ENCODE measurements around the gene DLG2. TPM values are rescaled to one million over a fixed set of nuclear protein-coding genes. Genes with fewer than 3 reads are reported as not detected.

Gene DLG2
- total RNA-seq, 4 donors from 2014 or later, result 1.3 to 4.7 (median 2.4) TPM

DNA sequence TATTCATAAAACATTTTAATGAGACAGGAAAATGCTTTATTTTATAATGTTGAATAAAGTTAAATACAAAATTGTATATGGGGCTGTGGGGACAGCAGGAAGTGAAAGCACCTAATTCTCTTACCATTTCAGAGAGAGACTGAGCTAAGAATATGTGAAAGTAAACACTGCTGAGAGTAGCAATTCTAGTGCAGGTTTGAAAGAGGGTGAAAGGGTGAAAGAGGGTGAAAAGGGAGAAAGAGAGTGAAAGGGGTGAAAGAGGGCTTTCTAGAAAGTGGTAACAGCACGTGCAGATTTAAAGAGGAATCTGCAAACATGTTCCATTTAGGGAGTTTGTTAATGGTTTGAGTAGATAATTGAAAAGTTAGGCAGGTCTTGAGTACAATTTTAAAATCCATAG, 1689.0 kb downstream of the DLG2 start:
- in situ Hi-C loops (cut with MboI; ENCODE audit: low sequenced_read_pairs in 4 of 4) (no loop called here), intact Hi-C loops (cut with DNase I; ENCODE audit: low total_unique reads) (no loop called here)
- Histone ChIP-seq H3K27me3 (no peaks in the 10 kb centered on the region), H3K4me3 (no peak overlapping the region), H3K27ac (no peak overlapping the region), H3K36me3 (no peaks in the 10 kb centered on the region), H3K9me3 (no peaks in the 10 kb centered on the region), H3K4me1 (no peaks in the 10 kb centered on the region)
- DNase-seq, result no peak
- TF ChIP-seq POLR2A (IDR thresholded peaks at IDR 0.05), result no peak
- TF ChIP-seq, protein P1, sequence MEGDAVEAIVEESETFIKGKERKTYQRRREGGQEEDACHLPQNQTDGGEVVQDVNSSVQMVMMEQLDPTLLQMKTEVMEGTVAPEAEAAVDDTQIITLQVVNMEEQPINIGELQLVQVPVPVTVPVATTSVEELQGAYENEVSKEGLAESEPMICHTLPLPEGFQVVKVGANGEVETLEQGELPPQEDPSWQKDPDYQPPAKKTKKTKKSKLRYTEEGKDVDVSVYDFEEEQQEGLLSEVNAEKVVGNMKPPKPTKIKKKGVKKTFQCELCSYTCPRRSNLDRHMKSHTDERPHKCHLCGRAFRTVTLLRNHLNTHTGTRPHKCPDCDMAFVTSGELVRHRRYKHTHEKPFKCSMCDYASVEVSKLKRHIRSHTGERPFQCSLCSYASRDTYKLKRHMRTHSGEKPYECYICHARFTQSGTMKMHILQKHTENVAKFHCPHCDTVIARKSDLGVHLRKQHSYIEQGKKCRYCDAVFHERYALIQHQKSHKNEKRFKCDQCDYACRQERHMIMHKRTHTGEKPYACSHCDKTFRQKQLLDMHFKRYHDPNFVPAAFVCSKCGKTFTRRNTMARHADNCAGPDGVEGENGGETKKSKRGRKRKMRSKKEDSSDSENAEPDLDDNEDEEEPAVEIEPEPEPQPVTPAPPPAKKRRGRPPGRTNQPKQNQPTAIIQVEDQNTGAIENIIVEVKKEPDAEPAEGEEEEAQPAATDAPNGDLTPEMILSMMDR (IDR thresholded peaks at IDR 0.05 in 4 of 5, conservative IDR thresholded peaks at IDR 0.05 in 1 of 5), result no peak
- no peak for ATAC-seq

- in situ Hi-C loops (cut with MboI; ENCODE audit: low sequenced_read_pairs in 4 of 4), result no loop called here
- ATAC-seq (no peak), DNase-seq (no peak)
- Histone ChIP-seq H3K27ac (no peak overlapping the region), H3K4me3 (no peak overlapping the region), H3K27me3 (no peaks in the 10 kb centered on the region), H3K4me1 (no peaks in the 10 kb centered on the region), H3K36me3 (no peaks in the 10 kb centered on the region), H3K9me3 (no peaks in the 10 kb centered on the region)
- intact Hi-C loops (cut with DNase I; ENCODE audit: low total_unique reads), result no loop called here
- TF ChIP-seq, protein P1 (IDR thresholded peaks at IDR 0.05 in 4 of 5, conservative IDR thresholded peaks at IDR 0.05 in 1 of 5), result no peak
- no peak for TF ChIP-seq POLR2A (IDR thresholded peaks at IDR 0.05)
Observed at GRCh38 chr11:83933008-83933407, 1694.1 kb downstream of the DLG2 start.

GRCh38 chr11:83927422-83927821, 1699.7 kb downstream of the DLG2 start:
- H3K27me3 ChIP-seq, result no peaks in the 10 kb centered on the region
- no peak overlapping the region for H3K4me3 ChIP-seq
- no peak overlapping the region for H3K27ac ChIP-seq
- H3K36me3 ChIP-seq, result no peaks in the 10 kb centered on the region
- no peaks in the 10 kb centered on the region for H3K4me1 ChIP-seq
- ATAC-seq, result no peak
- H3K9me3 ChIP-seq, result no peaks in the 10 kb centered on the region
- TF ChIP-seq POLR2A (IDR thresholded peaks at IDR 0.05), result no peak
- TF ChIP-seq, protein P1 (IDR thresholded peaks at IDR 0.05 in 4 of 5, conservative IDR thresholded peaks at IDR 0.05 in 1 of 5), result no peak
- no peak for DNase-seq
- intact Hi-C loops (cut with DNase I; ENCODE audit: low total_unique reads), result no loop called here
- in situ Hi-C loops (cut with MboI; ENCODE audit: low sequenced_read_pairs in 4 of 4), result no loop called here

- no peak for ATAC-seq
- no peak for TF ChIP-seq POLR2A (IDR thresholded peaks at IDR 0.05)
- TF ChIP-seq, protein P1 (IDR thresholded peaks at IDR 0.05 in 4 of 5, conservative IDR thresholded peaks at IDR 0.05 in 1 of 5), result no peak
- no peaks in the 10 kb centered on the region for H3K4me1 ChIP-seq
- DNase-seq, result no peak
- intact Hi-C loops (cut with DNase I; ENCODE audit: low total_unique reads) (no loop called here), in situ Hi-C loops (cut with MboI; ENCODE audit: low sequenced_read_pairs in 4 of 4) (no loop called here)
- no peaks in the 10 kb centered on the region for H3K27me3 ChIP-seq
- no peak overlapping the region for H3K27ac ChIP-seq
- H3K4me3 ChIP-seq, result no peak overlapping the region
- no peaks in the 10 kb centered on the region for H3K36me3 ChIP-seq
- H3K9me3 ChIP-seq, result no peaks in the 10 kb centered on the region
Observed at GRCh38 chr11:83924795-83925542, 1702.2 kb downstream of the DLG2 start.

DNA sequence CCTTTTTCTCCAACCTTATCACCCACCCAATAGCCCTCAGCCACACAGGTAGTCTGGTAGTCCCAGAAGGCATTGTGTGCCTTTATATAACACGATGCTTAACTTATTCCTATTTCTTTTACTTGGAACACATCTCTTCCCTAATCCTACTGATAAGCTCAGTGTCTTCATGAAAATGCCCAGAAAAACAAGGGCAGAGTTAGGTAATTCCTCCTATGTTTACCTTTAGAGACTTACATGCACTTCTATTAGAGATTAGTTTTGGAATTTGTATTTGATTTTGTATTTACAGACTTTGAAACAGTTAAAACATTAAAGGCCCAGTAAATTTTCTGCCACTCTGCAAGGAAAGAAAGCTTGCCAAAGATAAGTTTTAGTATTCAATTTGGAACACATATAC, 1703.2 kb downstream of the DLG2 start:
- TF ChIP-seq POLR2A (IDR thresholded peaks at IDR 0.05), result no peak
- TF ChIP-seq, protein P1 (IDR thresholded peaks at IDR 0.05 in 4 of 5, conservative IDR thresholded peaks at IDR 0.05 in 1 of 5), result no peak
- no peak for ATAC-seq
- Histone ChIP-seq H3K4me3 (no peak overlapping the region), H3K27me3 (no peaks in the 10 kb centered on the region), H3K4me1 (no peaks in the 10 kb centered on the region), H3K27ac (no peak overlapping the region), H3K9me3 (no peaks in the 10 kb centered on the region), H3K36me3 (no peaks in the 10 kb centered on the region)
- in situ Hi-C loops (cut with MboI; ENCODE audit: low sequenced_read_pairs in 4 of 4), result no loop called here
- DNase-seq, result no peak
- intact Hi-C loops (cut with DNase I; ENCODE audit: low total_unique reads), result no loop called here
